WTC11 (cell line): Measurements from ENCODE around the gene CHI3L1. TPM values are rescaled to one million over a fixed set of nuclear protein-coding genes. Genes with fewer than 3 reads are reported as not detected.

Experiments used
- ATAC-seq: fragments of 200-7000 bp; cut with Tn5 transposase; 2 replicates; pipeline ENCODE4 v1.10.0; 2021; ENCODE audit warnings: mild to moderate bottlenecking, moderate library complexity
- CTCF ChIA-PET: fragments of 300-600 bp; sonication (Branson Sonifier 250); formaldehyde crosslinking; loops from one replicate; lab custom pipeline; 2021; ENCODE audit warnings: antibody characterized with exemption; lab: Charles Lee
- POLR2A ChIA-PET: fragments of 350-600 bp; sonication (Branson Sonifier 250); formaldehyde crosslinking; loops from one replicate; lab custom pipeline; 2021; ENCODE audit warnings: antibody characterized with exemption; lab: Charles Lee
- DNase-seq: peaks from one replicate; pipeline ENCODE4 v3.0.0; 2021; ENCODE audit warnings: low spot score
- H3K27ac Mint-ChIP-seq: 2 replicates; pipeline ENCODE4 v1.8.0; 2021; ENCODE audit warnings: mixed read lengths
- H3K27me3 Mint-ChIP-seq: 2 replicates; pipeline ENCODE4 v1.8.0; 2021; ENCODE audit warnings: low read depth, mild to moderate bottlenecking, moderate library complexity, mixed read lengths
- H3K36me3 Mint-ChIP-seq: 2 replicates; pipeline ENCODE4 v1.8.0; 2021; ENCODE audit warnings: mixed read lengths
- H3K4me1 Mint-ChIP-seq: 2 replicates; pipeline ENCODE4 v1.8.0; 2022; ENCODE audit warnings: mixed read lengths
- H3K4me3 Mint-ChIP-seq: 2 replicates; pipeline ENCODE4 v1.8.0; 2021; ENCODE audit warnings: mild to moderate bottlenecking, moderate library complexity, mixed read lengths
- H3K9me3 Mint-ChIP-seq: 2 replicates; pipeline ENCODE4 v1.8.0; 2021; ENCODE audit warnings: mixed read lengths
- ATF1 ChIP-seq: sonication (generic); formaldehyde crosslinking; IDR thresholded peaks from 2 replicates; pipeline ENCODE4 v1.8.1; 2023; ENCODE audit warnings: mild to moderate bottlenecking, moderate library complexity, missing genetic modification reagents
- CREB1 ChIP-seq: sonication (generic); formaldehyde crosslinking; IDR thresholded peaks from 2 replicates; pipeline ENCODE4 v1.8.0; 2023; ENCODE audit warnings: mild to moderate bottlenecking, missing genetic modification reagents
- ESRRA ChIP-seq: sonication (generic); formaldehyde crosslinking; IDR thresholded peaks from 2 replicates; pipeline ENCODE4 v1.8.1; 2022; ENCODE audit warnings: mild to moderate bottlenecking, missing genetic modification reagents, borderline replicate concordance
- GABPB1 ChIP-seq: sonication (generic); formaldehyde crosslinking; IDR thresholded peaks from 2 replicates; pipeline ENCODE4 v1.8.1; 2023; ENCODE audit warnings: mild to moderate bottlenecking, missing genetic modification reagents
- RORB ChIP-seq: fragments of 250-450 bp; sonication (Bioruptor Pico); IDR thresholded peaks from 2 replicates; pipeline ENCODE4 v1.9.0; 2021; ENCODE audit warnings: mild to moderate bottlenecking
- SMAD4 ChIP-seq: sonication (generic); formaldehyde crosslinking; IDR thresholded peaks from 2 replicates; pipeline ENCODE4 v1.8.0; 2022; ENCODE audit warnings: mild to moderate bottlenecking, missing genetic modification reagents
- TEAD1 ChIP-seq: sonication (generic); formaldehyde crosslinking; IDR thresholded peaks from 2 replicates; pipeline ENCODE4 v1.8.0; 2022; ENCODE audit warnings: mild to moderate bottlenecking, missing genetic modification reagents
- ZNF317 ChIP-seq: sonication (generic); formaldehyde crosslinking; IDR thresholded peaks from 2 replicates; pipeline ENCODE4 v1.8.1; 2023; ENCODE audit warnings: low read depth, mild to moderate bottlenecking, moderate library complexity, missing genetic modification reagents, borderline replicate concordance
- total RNA-seq: library from RNA; stranded (reverse); gene quantifications from 3 replicates; pipeline ENCODE4 v1.2.3, GENCODE V29; 2021
- TF ChIP-seq, protein P1 (sequence below): sonication (generic); formaldehyde crosslinking; conservative IDR thresholded peaks from 2 replicates; pipeline ENCODE4 v1.8.1; 2023; ENCODE audit warnings: mild to moderate bottlenecking, low read depth, missing genetic modification reagents, moderate library complexity
- TF ChIP-seq, protein P2 (sequence below): sonication (generic); formaldehyde crosslinking; IDR thresholded peaks from 2 replicates; pipeline ENCODE4 v1.8.0; 2022; ENCODE audit warnings: mild to moderate bottlenecking, missing genetic modification reagents
- TF ChIP-seq, protein P3 (sequence below): fragments of 250-450 bp; sonication (Bioruptor Pico); IDR thresholded peaks from 2 replicates; pipeline ENCODE4 v1.9.0; 2021; ENCODE audit warnings: mild to moderate bottlenecking
- TF ChIP-seq, protein P4 (sequence below): fragments of 250-450 bp; sonication (Bioruptor Pico); IDR thresholded peaks from 2 replicates; pipeline ENCODE4 v1.8.0; 2021; ENCODE audit warnings: mild to moderate bottlenecking
- TF ChIP-seq, protein P5 (sequence below): sonication (generic); formaldehyde crosslinking; IDR thresholded peaks from 2 replicates; pipeline ENCODE4 v1.8.0; 2022; ENCODE audit warnings: mild to moderate bottlenecking, missing genetic modification reagents
- TF ChIP-seq, protein P6 (sequence below): sonication (generic); formaldehyde crosslinking; IDR thresholded peaks from 2 replicates; pipeline ENCODE4 v1.8.1; 2022; ENCODE audit warnings: low read depth, missing genetic modification reagents, borderline replicate concordance

Gene CHI3L1
- total RNA-seq, 1 experiment from 2014 or later, result 0.24 TPM

DNA sequence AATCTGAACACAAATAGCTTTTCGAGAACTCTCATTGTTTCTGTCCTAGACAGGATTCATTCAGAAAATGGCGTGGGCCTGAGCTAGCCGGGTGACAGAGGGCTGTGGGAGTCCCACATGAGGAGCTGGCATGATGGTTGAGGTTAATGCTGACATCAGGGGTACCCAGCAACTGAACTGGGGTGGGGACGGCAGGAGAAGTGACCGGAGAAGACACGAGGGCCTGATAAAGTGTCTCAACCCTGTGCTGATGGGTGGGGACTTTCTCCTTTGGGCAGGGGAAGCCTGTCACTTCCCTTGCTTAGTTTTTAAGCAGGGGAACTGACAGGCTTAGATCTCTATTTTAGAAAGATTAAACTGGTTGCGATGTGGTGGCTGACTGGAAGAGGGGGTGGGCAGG is 28.4 kb upstream of the CHI3L1 start:
- peaks cover 6% of the 10 kb centered on the region for H3K27me3 Mint-ChIP-seq
- no peaks in the 10 kb centered on the region for H3K36me3 Mint-ChIP-seq
- DNase-seq (no peak), ATAC-seq (no peak)
- no peak overlapping the region for H3K27ac Mint-ChIP-seq
- POLR2A ChIA-PET, result interaction anchor here (2.2 kb wide), 1 partner anchor 97 kb away, joined by 7 read pairs; no protein-coding TSS in a partner anchor
- H3K4me1 Mint-ChIP-seq, result peaks cover 17% of the 10 kb centered on the region
- H3K4me3 Mint-ChIP-seq, result no peak overlapping the region
- TF ChIP-seq, protein P1, sequence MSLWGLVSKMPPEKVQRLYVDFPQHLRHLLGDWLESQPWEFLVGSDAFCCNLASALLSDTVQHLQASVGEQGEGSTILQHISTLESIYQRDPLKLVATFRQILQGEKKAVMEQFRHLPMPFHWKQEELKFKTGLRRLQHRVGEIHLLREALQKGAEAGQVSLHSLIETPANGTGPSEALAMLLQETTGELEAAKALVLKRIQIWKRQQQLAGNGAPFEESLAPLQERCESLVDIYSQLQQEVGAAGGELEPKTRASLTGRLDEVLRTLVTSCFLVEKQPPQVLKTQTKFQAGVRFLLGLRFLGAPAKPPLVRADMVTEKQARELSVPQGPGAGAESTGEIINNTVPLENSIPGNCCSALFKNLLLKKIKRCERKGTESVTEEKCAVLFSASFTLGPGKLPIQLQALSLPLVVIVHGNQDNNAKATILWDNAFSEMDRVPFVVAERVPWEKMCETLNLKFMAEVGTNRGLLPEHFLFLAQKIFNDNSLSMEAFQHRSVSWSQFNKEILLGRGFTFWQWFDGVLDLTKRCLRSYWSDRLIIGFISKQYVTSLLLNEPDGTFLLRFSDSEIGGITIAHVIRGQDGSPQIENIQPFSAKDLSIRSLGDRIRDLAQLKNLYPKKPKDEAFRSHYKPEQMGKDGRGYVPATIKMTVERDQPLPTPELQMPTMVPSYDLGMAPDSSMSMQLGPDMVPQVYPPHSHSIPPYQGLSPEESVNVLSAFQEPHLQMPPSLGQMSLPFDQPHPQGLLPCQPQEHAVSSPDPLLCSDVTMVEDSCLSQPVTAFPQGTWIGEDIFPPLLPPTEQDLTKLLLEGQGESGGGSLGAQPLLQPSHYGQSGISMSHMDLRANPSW, result no peak
- TF ChIP-seq TEAD1 (CRISPR knock-in tag) (no peak), CREB1 (CRISPR knock-in tag) (no peak), RORB (CRISPR knock-in tag) (no peak), ESRRA (no peak), GABPB1 (no peak), SMAD4 (CRISPR knock-in tag) (no peak), ZNF317 (CRISPR knock-in tag) (no peak)
- TF ChIP-seq, protein P2, sequence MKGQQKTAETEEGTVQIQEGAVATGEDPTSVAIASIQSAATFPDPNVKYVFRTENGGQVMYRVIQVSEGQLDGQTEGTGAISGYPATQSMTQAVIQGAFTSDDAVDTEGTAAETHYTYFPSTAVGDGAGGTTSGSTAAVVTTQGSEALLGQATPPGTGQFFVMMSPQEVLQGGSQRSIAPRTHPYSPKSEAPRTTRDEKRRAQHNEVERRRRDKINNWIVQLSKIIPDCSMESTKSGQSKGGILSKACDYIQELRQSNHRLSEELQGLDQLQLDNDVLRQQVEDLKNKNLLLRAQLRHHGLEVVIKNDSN, result no peak
- TF ChIP-seq, protein P3, sequence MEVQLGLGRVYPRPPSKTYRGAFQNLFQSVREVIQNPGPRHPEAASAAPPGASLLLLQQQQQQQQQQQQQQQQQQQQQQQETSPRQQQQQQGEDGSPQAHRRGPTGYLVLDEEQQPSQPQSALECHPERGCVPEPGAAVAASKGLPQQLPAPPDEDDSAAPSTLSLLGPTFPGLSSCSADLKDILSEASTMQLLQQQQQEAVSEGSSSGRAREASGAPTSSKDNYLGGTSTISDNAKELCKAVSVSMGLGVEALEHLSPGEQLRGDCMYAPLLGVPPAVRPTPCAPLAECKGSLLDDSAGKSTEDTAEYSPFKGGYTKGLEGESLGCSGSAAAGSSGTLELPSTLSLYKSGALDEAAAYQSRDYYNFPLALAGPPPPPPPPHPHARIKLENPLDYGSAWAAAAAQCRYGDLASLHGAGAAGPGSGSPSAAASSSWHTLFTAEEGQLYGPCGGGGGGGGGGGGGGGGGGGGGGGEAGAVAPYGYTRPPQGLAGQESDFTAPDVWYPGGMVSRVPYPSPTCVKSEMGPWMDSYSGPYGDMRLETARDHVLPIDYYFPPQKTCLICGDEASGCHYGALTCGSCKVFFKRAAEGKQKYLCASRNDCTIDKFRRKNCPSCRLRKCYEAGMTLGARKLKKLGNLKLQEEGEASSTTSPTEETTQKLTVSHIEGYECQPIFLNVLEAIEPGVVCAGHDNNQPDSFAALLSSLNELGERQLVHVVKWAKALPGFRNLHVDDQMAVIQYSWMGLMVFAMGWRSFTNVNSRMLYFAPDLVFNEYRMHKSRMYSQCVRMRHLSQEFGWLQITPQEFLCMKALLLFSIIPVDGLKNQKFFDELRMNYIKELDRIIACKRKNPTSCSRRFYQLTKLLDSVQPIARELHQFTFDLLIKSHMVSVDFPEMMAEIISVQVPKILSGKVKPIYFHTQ, result no peak
- TF ChIP-seq, protein P4, sequence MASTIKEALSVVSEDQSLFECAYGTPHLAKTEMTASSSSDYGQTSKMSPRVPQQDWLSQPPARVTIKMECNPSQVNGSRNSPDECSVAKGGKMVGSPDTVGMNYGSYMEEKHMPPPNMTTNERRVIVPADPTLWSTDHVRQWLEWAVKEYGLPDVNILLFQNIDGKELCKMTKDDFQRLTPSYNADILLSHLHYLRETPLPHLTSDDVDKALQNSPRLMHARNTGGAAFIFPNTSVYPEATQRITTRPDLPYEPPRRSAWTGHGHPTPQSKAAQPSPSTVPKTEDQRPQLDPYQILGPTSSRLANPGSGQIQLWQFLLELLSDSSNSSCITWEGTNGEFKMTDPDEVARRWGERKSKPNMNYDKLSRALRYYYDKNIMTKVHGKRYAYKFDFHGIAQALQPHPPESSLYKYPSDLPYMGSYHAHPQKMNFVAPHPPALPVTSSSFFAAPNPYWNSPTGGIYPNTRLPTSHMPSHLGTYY (CRISPR knock-in tag), result no peak
- TF ChIP-seq, all 79 proteins: peak for 0
- CTCF ChIA-PET, result interaction anchor here (0.6 to 6.8 kb wide), 27 partner anchors 9 to 189 kb away, joined by 3 to 192 read pairs (median 14); partner anchors contain the start of genes ADORA1, MYBPH, MYOG and PPFIA4
- no peaks in the 10 kb centered on the region for H3K9me3 Mint-ChIP-seq

DNA sequence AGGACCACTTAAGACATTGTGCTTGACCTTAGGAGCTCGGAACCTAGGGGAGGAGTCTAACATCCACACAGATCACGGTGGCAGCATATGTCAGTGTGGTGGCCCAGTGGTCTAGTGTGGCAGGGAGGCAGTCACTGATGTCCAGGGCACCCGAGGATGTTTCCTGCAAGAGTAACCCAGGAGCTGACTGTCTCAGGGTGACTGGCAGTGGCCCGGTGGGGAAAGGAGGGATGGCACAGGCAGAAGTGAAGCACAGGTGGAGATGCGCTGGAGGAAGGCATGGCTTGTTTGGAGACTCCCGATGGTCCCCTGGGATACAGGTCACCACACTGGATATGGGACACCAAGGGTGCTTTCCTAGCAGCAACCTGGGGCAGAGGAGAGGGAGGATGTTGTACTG is 26.6 kb upstream of the CHI3L1 start:
- CTCF ChIA-PET, result interaction anchor here (1.9 to 6.7 kb wide), 2 partner anchors 95 to 172 kb away, joined by 12 to 185 read pairs; no protein-coding TSS in a partner anchor
- DNase-seq, result no peak
- Mint-ChIP-seq H3K4me3 (no peak overlapping the region), H3K27me3 (peaks cover 6% of the 10 kb centered on the region), H3K4me1 (peaks cover 17% of the 10 kb centered on the region), H3K9me3 (no peaks in the 10 kb centered on the region), H3K36me3 (no peaks in the 10 kb centered on the region), H3K27ac (no peak overlapping the region)
- POLR2A ChIA-PET, result no interaction called here
- no peak for ATAC-seq
- TF ChIP-seq, protein P5, sequence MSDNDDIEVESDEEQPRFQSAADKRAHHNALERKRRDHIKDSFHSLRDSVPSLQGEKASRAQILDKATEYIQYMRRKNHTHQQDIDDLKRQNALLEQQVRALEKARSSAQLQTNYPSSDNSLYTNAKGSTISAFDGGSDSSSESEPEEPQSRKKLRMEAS (CRISPR knock-in tag), result no peak
- TF ChIP-seq, protein P6, sequence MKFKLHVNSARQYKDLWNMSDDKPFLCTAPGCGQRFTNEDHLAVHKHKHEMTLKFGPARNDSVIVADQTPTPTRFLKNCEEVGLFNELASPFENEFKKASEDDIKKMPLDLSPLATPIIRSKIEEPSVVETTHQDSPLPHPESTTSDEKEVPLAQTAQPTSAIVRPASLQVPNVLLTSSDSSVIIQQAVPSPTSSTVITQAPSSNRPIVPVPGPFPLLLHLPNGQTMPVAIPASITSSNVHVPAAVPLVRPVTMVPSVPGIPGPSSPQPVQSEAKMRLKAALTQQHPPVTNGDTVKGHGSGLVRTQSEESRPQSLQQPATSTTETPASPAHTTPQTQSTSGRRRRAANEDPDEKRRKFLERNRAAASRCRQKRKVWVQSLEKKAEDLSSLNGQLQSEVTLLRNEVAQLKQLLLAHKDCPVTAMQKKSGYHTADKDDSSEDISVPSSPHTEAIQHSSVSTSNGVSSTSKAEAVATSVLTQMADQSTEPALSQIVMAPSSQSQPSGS (CRISPR knock-in tag), result no peak
- no peak for TF ChIP-seq ATF1 (CRISPR knock-in tag)
